HepG2 (cell line): ENCODE results near the gene IP6K1. TPM values are rescaled to one million over a fixed set of nuclear protein-coding genes. Genes with fewer than 3 reads are reported as not detected.

Experiments used
- ATAC-seq: fragments of 200-7000 bp; cut with Tn5 transposase; 3 replicates; pipeline ENCODE4 v1.9.1; 2020; ENCODE audit warnings: mild to moderate bottlenecking, moderate library complexity
- BruUV-seq: library from RNA; stranded (reverse); fragments of 400-500 nt; replicated peaks from 2 replicates; lab custom pipeline; 2021; lab: Mats Ljungman, UMichigan
- CTCF ChIA-PET: fragments of 300-600 bp; formaldehyde crosslinking; extraction: SDS; loops from one replicate; lab custom pipeline; 2021; ENCODE audit warnings: low total read pairs, inconsistent platforms, low intra/inter-chr PET ratio; lab: Yijun Ruan, JAX
- POLR2A ChIA-PET: fragments of 350-600 bp; sonication (Branson Sonifier 250); formaldehyde crosslinking; loops from one replicate; lab custom pipeline; 2020; ENCODE audit warnings: antibody characterized with exemption, inconsistent platforms; lab: Yijun Ruan, JAX
- DNase-seq: peaks from one replicate; pipeline ENCODE4 v3.0.0-alpha.2; 2015; ENCODE audit warnings: low spot score
- FAIRE-seq: peaks from 3 replicates; lab custom pipeline; 2011; peaks lifted over from hg19 to GRCh38; lab: Jason Lieb, UNC
- H2AFZ ChIP-seq: one replicate; pipeline ENCODE4 v1.6.1; 2011; ENCODE audit warnings: low read length, inconsistent platforms
- H3K27ac ChIP-seq: fragments of 300-600 bp; 3 replicates; pipeline ENCODE4 v1.8.0; 2011; ENCODE audit warnings: mixed run types, mild to moderate bottlenecking, mixed read lengths, low read length, inconsistent platforms; ENCODE audit not compliant: insufficient read depth; ENCODE audit errors: extremely low read length
- H3K27me3 ChIP-seq, 2 experiments: fragments of 200-600 bp in 1 of 2; 2 replicates in 1 of 2; 3 replicates in 1 of 2; pipeline versions ENCODE4 v1.6.0 to v1.8.0; 2011; ENCODE audit warnings: low read length in 2 of 2, mild to moderate bottlenecking in 2 of 2, moderate library complexity in 2 of 2, inconsistent platforms in 1 of 2; ENCODE audit not compliant: insufficient read depth in 2 of 2, control insufficient read depth in 1 of 2
- H3K36me3 ChIP-seq, 2 experiments: fragments of 200-600 bp in 1 of 2; replicated peaks in 1 of 2; 2 replicates in 1 of 2; 3 replicates in 1 of 2; pipeline versions ENCODE4 v1.5.1 to v1.8.0; 2011; ENCODE audit warnings: low read length in 2 of 2, inconsistent platforms in 1 of 2; ENCODE audit not compliant: insufficient read depth in 2 of 2, control insufficient read depth in 1 of 2
- H3K4me1 ChIP-seq: 2 replicates; pipeline ENCODE4 v1.5.1; 2012; ENCODE audit warnings: low read length, inconsistent platforms; ENCODE audit not compliant: insufficient read depth
- H3K4me2 ChIP-seq: 2 replicates; pipeline ENCODE4 v1.6.0; 2011; ENCODE audit warnings: low read depth, low read length, inconsistent platforms
- H3K4me3 ChIP-seq, 3 experiments: fragments of 200-600 bp in 1 of 3; sonication (generic), shearing (Covaris generic) in 1 of 3; replicated peaks in 1 of 3; 2 replicates each; pipeline ENCODE4 v1.5.1; 2011 to 2016; ENCODE audit warnings: low read length in 3 of 3, inconsistent platforms in 2 of 3, low read depth in 2 of 3, mild to moderate bottlenecking in 2 of 3, control low read depth in 1 of 3, mixed read lengths in 1 of 3; ENCODE audit not compliant: insufficient read depth in 1 of 3
- H3K79me2 ChIP-seq: one replicate; pipeline ENCODE4 v1.6.1; 2011; ENCODE audit warnings: low read length, inconsistent platforms; ENCODE audit not compliant: insufficient read depth
- H3K9ac ChIP-seq: 2 replicates; pipeline ENCODE4 v1.6.0; 2011; ENCODE audit warnings: mild to moderate bottlenecking, low read depth, low read length, inconsistent platforms; ENCODE audit not compliant: insufficient read depth
- H3K9me3 ChIP-seq: 2 replicates; pipeline ENCODE4 v1.5.1; 2012; ENCODE audit warnings: mild to moderate bottlenecking, low read length
- H4K20me1 ChIP-seq: 2 replicates; pipeline ENCODE4 v1.6.0; 2011; ENCODE audit warnings: inconsistent platforms, mild to moderate bottlenecking, low read length, moderate library complexity; ENCODE audit not compliant: insufficient read depth
- ETV5 ChIP-seq: IDR thresholded peaks from 2 replicates; pipeline ENCODE4 v1.6.1; 2018; ENCODE audit warnings: missing biosample characterization, missing genetic modification reagents, inconsistent platforms, borderline replicate concordance
- FOXC1 ChIP-seq: sonication (generic); formaldehyde crosslinking; IDR thresholded peaks from 2 replicates; pipeline ENCODE4 v1.8.0; 2022; ENCODE audit warnings: mild to moderate bottlenecking, missing genetic modification reagents, borderline replicate concordance
- HDAC1 ChIP-seq: sonication (generic); formaldehyde crosslinking; IDR thresholded peaks from 2 replicates; pipeline ENCODE4 v1.5.1; 2020; ENCODE audit warnings: mild to moderate bottlenecking, missing genetic modification reagents
- HDAC2 ChIP-seq: sonication (generic); formaldehyde crosslinking; IDR thresholded peaks from 2 replicates; pipeline ENCODE4 v1.4.0; 2020; ENCODE audit warnings: missing genetic modification reagents
- KAT8 ChIP-seq: IDR thresholded peaks from 2 replicates; pipeline ENCODE4 v1.6.1; 2016; ENCODE audit warnings: missing genetic modification reagents, missing compliant biosample characterization
- NRL ChIP-seq: sonication (generic); formaldehyde crosslinking; IDR thresholded peaks from 2 replicates; pipeline ENCODE4 v1.5.0; 2020; ENCODE audit warnings: missing genetic modification reagents, mild to moderate bottlenecking, moderate library complexity, borderline replicate concordance
- PHF8 ChIP-seq: sonication (generic); formaldehyde crosslinking; IDR thresholded peaks from 2 replicates; pipeline ENCODE4 v1.5.0; 2020; ENCODE audit warnings: missing genetic modification reagents
- POLR2A ChIP-seq, 2 experiments: IDR thresholded peaks; 2 replicates each; pipeline ENCODE4 v1.6.1; 2011; ENCODE audit warnings: low read depth in 2 of 2, low read length in 2 of 2, mild to moderate bottlenecking in 1 of 2, moderate library complexity in 1 of 2; ENCODE audit not compliant: insufficient read depth in 1 of 2
- TFAP4 ChIP-seq: sonication (generic); IDR thresholded peaks from 2 replicates; pipeline ENCODE4 v1.6.1; 2016; ENCODE audit warnings: low read depth, borderline replicate concordance
- TFDP2 ChIP-seq: sonication (generic); formaldehyde crosslinking; IDR thresholded peaks from 2 replicates; pipeline ENCODE4 v1.4.0; 2020; ENCODE audit warnings: missing genetic modification reagents
- TGIF2 ChIP-seq: IDR thresholded peaks from 2 replicates; pipeline ENCODE4 v1.6.1; 2016; ENCODE audit warnings: control low read depth, missing compliant biosample characterization
- U2AF2 ChIP-seq: fragments of 200-400 bp; formaldehyde crosslinking; IDR thresholded peaks from 2 replicates; pipeline ENCODE4 v1.6.1; 2017; ENCODE audit warnings: low read depth, mild to moderate bottlenecking, low read length
- ZNF615 ChIP-seq: sonication (generic); formaldehyde crosslinking; IDR thresholded peaks from 2 replicates; pipeline ENCODE4 v1.5.0; 2020; ENCODE audit warnings: mild to moderate bottlenecking, missing genetic modification reagents, borderline replicate concordance
- ZNF839 ChIP-seq: sonication (generic); formaldehyde crosslinking; IDR thresholded peaks from 2 replicates; pipeline ENCODE4 v1.4.0; 2020; ENCODE audit warnings: missing genetic modification reagents, mild to moderate bottlenecking, borderline replicate concordance
- ZSCAN31 ChIP-seq: sonication (generic); formaldehyde crosslinking; IDR thresholded peaks from 2 replicates; pipeline ENCODE4 v1.5.0; 2020; ENCODE audit warnings: low read depth, mild to moderate bottlenecking, missing genetic modification reagents
- WGBS: methylation state at CpG from one replicate; pipeline ENCODE4 v1.1.6; 2017; ENCODE audit warnings: low lambda C conversion rate; 5-methylcytosine and 5-hydroxymethylcytosine counted together
- in situ Hi-C: cut with HindIII; loops from 2 replicates; pipeline ENCODE4 v1.10.0; 2017; ENCODE audit warnings: low pct_unique_long_range_greater_than_20kb; ENCODE audit not compliant: extremely low pct_ligation_motif_present
- intact Hi-C: fragments of 100-400 bp; cut with micrococcal nuclease; formaldehyde crosslinking; loops from one replicate; pipeline ENCODE4 v1.10.0; 2022; ENCODE audit not compliant: unreplicated experiment
- polyA plus RNA-seq, 8 experiments: library from polyadenylated mRNA; depleted of rRNA in 3 of 8; stranded (reverse) in 7 of 8; unstranded in 1 of 8; fragments of >200 nt; fragmentation: Illumina TruSeq in 4 of 8; extraction: Trizol in 4 of 8; gene quantifications; 2 replicates each; pipeline versions ENCODE4 v1.2.1 to v1.2.3, GENCODE V29; 2011 to 2016; ENCODE audit warnings: low read depth in 4 of 8, missing spikeins in 1 of 8, mixed read lengths in 1 of 8; ENCODE audit not compliant: insufficient read depth in 1 of 8
- total RNA-seq, 5 experiments: library from RNA; depleted of rRNA; stranded (reverse); fragments of >200 nt; fragmentation: Illumina TruSeq; extraction: Trizol; gene quantifications; 2 replicates each; pipeline ENCODE4 v1.2.3, GENCODE V29; 2016; ENCODE audit warnings: low read depth in 1 of 5
- TF ChIP-seq, protein P1 (sequence below): sonication (generic); formaldehyde crosslinking; IDR thresholded peaks from 2 replicates; pipeline ENCODE4 v1.5.0; 2020; ENCODE audit warnings: missing genetic modification reagents
- TF ChIP-seq, protein P2 (sequence below): sonication (generic); formaldehyde crosslinking; IDR thresholded peaks from 2 replicates; pipeline ENCODE4 v1.4.0; 2020; ENCODE audit warnings: missing genetic modification reagents

The IP6K1 gene
- total and polyA plus RNA-seq, 2 of the 13 experiments (the other 11 are each of a cell fraction or from before 2014, with no cell fraction given), result 17.7 to 29.7 TPM

GRCh38 chr3:49802719-49803464 is 16.6 kb upstream of the IP6K1 start, which contains the start of gene INKA1:
Gene INKA1, plus strand, starts transcription at chr3:49803261. Its CDS starts 132 bp downstream, at chr3:49803393.
- FAIRE-seq, result no peak
- TF ChIP-seq TFDP2 (CRISPR knock-in tag) (peak; percentile 72; the same call in 1 of the 2 replicates), NRL (CRISPR knock-in tag) (0 out of 2 replicates have a peak, but pooled peaks have one; percentile 17), ETV5 (CRISPR knock-in tag) (peak; percentile 27; the same call in 1 of the 2 replicates), HDAC2 (CRISPR knock-in tag) (peak; percentile 54), KAT8 (peak; percentile 74; the same call in 1 of the 2 replicates), TFAP4 (peak; percentile 54; the same call in 1 of the 2 replicates), TGIF2 (CRISPR knock-in tag) (peak; percentile 50), POLR2A (IDR thresholded peaks at IDR 0.05; ENCODE audit: insufficient read depth in 1 of 2, low read depth in 2 of 2, low read length in 2 of 2) (no peak), ZSCAN31 (CRISPR knock-in tag) (peak; percentile 63; the same call in 1 of the 2 replicates), ZNF615 (CRISPR knock-in tag) (no peak), U2AF2 (no peak), FOXC1 (CRISPR knock-in tag) (peak; percentile 32; the same call in 1 of the 2 replicates), HDAC1 (CRISPR knock-in tag) (peak; percentile 77), ZNF839 (CRISPR knock-in tag) (peak; percentile 86; the same call in 1 of the 2 replicates), PHF8 (peak; percentile 57)
- TF ChIP-seq, protein P1, sequence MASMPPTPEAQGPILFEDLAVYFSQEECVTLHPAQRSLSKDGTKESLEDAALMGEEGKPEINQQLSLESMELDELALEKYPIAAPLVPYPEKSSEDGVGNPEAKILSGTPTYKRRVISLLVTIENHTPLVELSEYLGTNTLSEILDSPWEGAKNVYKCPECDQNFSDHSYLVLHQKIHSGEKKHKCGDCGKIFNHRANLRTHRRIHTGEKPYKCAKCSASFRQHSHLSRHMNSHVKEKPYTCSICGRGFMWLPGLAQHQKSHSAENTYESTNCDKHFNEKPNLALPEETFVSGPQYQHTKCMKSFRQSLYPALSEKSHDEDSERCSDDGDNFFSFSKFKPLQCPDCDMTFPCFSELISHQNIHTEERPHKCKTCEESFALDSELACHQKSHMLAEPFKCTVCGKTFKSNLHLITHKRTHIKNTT, result no peak
- TF ChIP-seq, protein P2, sequence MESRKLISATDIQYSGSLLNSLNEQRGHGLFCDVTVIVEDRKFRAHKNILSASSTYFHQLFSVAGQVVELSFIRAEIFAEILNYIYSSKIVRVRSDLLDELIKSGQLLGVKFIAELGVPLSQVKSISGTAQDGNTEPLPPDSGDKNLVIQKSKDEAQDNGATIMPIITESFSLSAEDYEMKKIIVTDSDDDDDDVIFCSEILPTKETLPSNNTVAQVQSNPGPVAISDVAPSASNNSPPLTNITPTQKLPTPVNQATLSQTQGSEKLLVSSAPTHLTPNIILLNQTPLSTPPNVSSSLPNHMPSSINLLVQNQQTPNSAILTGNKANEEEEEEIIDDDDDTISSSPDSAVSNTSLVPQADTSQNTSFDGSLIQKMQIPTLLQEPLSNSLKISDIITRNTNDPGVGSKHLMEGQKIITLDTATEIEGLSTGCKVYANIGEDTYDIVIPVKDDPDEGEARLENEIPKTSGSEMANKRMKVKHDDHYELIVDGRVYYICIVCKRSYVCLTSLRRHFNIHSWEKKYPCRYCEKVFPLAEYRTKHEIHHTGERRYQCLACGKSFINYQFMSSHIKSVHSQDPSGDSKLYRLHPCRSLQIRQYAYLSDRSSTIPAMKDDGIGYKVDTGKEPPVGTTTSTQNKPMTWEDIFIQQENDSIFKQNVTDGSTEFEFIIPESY (CRISPR knock-in tag), result peak; percentile 40; the same call in 1 of the 2 replicates

More at GRCh38 chr3:49802719-49803464, 16.6 kb upstream of the IP6K1 start, which contains the start of gene INKA1:
- Histone ChIP-seq H3K4me1 (peaks cover 78% of the 10 kb centered on the region), H3K27ac (no peak within 1 kb of the TSS), H3K27me3 (peaks cover 0 to 12% of the 10 kb centered on the region in 2 experiments; a peak in 3 of 5 replicates), H3K36me3 (no peaks in the 10 kb centered on the region), H3K4me2 (peak within 1 kb of the TSS; percentile 93), H3K79me2 (no peaks in the 10 kb centered on the region), H3K9ac (peak within 1 kb of the TSS; percentile 50; the same call in 1 of the 2 replicates), H2AFZ (no peak within 1 kb of the TSS), H3K9me3 (no peaks in the 10 kb centered on the region), H4K20me1 (no peaks in the 10 kb centered on the region), H3K4me3 (peak within 1 kb of the TSS; percentile 73 to 89 (median 85))
- intact Hi-C loops (loop anchor here (1.0 kb wide), 2 partner anchors 36 to 103 kb away; no protein-coding TSS in a partner anchor), in situ Hi-C loops (loop anchor here (10.0 kb wide), 1 partner anchor 102 kb away; the partner anchor contains the start of gene MST1R)
- ATAC-seq, result peak; percentile 77
- BruUV-seq, result no TSS peak
- POLR2A ChIA-PET, result interaction anchor here (0.5 to 2.8 kb wide), 11 partner anchors 11 to 126 kb away, joined by 3 to 22 read pairs (median 4); partner anchors contain the start of genes IP6K1 and UBA7
- DNase-seq, result peak; percentile 75
- WGBS, result 0% methylated on average over 2 of the region's 71 CpGs
- CTCF ChIA-PET, result interaction anchor here (1.3 to 2.2 kb wide), 2 partner anchors 36 to 103 kb away, joined by 6 to 27 read pairs; no protein-coding TSS in a partner anchor
